COR-L47 (cell line): ENCODE results near the gene PRDM7.

Source experiments
- DNase-seq: peaks from one replicate; lab custom pipeline; 2025; lab: John Stamatoyannopoulos, UW

Gene PRDM7

DNA sequence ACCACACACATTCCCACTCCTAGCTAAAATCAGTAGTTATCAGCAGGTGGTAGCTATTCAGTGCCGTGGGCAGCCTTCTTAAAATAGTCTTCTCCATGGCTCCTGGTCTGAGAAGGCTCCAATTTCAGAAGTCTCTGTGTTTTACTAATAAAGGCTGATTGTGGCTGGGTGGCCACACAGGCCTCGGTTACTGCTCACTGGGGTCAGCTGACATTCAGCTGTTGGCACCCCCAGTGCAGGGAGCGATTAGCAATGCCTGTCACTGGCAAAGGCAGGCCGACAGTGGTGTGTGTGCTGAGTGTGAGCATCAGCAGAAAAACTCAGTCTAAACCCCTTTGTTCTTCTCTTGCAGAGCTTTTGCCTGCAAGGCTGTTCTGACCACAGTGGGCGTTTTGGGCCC is 41.2 kb downstream of the PRDM7 start:
- DNase-seq = no peak

GRCh38 chr16:90034504-90034903 is 42.6 kb downstream of the PRDM7 start:
- no peak for DNase-seq

DNA sequence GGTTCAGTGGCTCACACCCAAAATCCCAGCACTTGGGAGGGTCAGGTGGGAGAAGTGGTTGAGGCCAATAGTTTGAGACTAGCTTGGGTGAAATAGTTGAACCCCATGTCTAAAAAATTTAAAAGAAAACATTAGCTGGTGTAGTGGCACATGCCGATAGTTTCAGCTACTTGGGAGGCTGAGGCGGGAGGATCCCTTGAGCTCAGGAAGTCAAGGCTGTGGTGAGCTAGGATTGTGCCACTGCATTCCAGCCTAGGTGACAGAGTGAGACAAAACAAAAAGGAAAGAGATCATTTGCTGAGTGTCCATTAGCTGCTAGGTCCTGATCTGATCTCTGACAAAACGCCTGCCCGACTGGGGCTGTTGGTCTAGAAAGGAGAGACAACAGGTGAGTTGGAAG is 43.7 kb downstream of the PRDM7 start:
- no peak for DNase-seq

DNA sequence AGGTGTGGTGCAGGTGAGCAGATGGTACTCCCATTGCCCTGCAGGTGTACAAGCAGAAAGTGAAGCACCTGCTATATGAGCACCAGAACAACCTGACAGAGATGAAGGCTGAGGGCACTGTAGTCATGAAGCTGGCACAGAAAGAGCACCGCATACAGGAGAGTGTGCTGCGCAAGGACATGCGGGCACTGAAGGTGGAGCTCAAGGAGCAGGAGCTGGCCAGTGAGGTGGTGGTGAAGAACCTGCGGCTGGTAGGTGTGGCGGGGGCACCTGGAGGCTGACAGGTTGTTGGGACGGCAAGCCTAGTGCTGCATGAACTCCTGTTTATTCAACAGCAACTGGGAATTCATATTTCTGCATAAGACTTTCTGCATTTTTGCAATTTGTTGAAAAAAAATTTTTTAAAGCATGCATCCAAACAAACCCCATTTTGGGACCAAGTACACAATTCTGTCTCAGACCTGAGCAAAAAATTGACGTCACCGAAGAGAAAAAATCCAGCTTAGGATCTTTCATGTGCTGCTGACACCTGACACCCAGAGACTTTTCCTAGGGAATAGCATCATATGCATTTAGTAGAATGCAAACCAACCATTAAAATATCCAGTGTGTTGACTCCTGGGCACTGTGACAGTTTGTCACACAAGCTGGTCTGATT is 44.3 kb downstream of the PRDM7 start:
- DNase-seq = no peak

- DNase-seq = no peak
These were observed 45.0 kb downstream of the PRDM7 start for GRCh38 chr16:90031931-90032673.

DNA sequence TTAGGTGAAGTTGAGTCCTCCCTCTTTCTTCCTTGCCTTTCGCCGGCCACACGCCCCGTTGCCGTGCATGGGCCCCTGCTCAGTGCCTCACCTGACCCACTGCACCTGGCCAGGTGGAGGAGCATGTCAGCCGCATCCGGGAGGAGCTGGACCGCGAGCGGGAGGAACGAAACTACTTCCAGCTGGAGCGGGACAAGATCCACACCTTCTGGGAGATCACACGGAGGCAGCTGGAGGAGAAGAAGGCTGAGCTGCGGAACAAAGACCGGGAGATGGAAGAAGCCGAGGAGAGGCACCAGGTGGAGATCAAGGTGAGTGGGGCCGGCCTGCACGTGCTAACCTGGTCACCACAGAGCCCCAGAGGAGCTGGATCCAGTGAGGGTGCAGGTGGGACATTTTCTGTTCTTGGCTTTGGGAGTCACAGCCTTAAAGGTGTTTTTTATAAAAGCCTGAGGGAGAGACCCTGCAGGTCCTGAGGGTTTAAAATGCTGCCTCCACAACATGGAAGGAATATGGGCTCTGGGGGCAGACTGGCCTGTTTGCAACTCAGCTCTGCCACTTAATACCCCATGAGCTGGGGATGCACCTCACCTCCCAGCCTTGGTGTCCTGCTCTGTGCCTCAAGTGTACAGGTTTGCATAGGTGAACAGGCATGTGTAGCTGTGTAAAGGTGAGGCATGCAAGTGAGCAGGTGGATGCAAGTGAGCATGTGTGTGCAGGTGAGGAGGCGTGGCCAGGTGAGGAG is 45.8 kb downstream of the PRDM7 start:
- DNase-seq = no peak

GRCh38 chr16:90028985-90029384 is 48.1 kb downstream of the PRDM7 start:
- DNase-seq = no peak

DNA sequence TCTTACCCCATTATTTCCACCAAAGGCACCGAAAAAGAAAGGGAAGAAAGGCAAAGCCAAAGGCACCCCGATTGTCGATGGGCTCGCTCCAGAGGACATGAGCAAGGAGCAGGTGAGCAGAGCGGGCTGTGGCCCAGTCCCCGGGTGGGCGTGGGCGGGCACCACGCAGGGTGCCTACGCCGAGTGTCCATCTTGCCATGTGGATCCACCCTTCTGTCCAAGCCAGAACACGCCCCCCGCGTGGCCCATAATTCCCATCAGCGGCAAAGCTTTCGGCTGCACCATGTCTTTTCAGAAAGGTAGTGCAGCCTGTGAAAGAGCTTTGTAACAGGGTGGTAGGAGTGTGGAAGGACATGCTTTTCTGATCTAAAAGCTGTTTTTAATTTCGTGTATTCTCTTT is 49.5 kb downstream of the PRDM7 start:
- DNase-seq = no peak

GRCh38 chr16:90026135-90026534 is 51.0 kb downstream of the PRDM7 start:
- DNase-seq = no peak

GRCh38 chr16:90023078-90023447 is 54.1 kb downstream of the PRDM7 start:
- no peak for DNase-seq

- DNase-seq = peak; percentile 92
These were observed 54.7 kb downstream of the PRDM7 start for GRCh38 chr16:90022209-90023077.

GRCh38 chr16:90020838-90021382 is 56.2 kb downstream of the PRDM7 start:
- peak; percentile 31 for DNase-seq

GRCh38 chr16:90020260-90020837 is 56.8 kb downstream of the PRDM7 start:
- DNase-seq = peak; percentile 31

- peak; percentile 68 for DNase-seq
These were observed 57.4 kb downstream of the PRDM7 start for GRCh38 chr16:90019543-90020259.

GRCh38 chr16:90018652-90019542 is 58.2 kb downstream of the PRDM7 start, which contains the start of gene DBNDD1:
Gene DBNDD1, minus strand, starts transcription at chr16:90019456. Its CDS starts 115 bp downstream, at chr16:90019341.
- DNase-seq = no peak

- DNase-seq = no peak
These were observed 58.9 kb downstream of the PRDM7 start for GRCh38 chr16:90018297-90018651.

DNA sequence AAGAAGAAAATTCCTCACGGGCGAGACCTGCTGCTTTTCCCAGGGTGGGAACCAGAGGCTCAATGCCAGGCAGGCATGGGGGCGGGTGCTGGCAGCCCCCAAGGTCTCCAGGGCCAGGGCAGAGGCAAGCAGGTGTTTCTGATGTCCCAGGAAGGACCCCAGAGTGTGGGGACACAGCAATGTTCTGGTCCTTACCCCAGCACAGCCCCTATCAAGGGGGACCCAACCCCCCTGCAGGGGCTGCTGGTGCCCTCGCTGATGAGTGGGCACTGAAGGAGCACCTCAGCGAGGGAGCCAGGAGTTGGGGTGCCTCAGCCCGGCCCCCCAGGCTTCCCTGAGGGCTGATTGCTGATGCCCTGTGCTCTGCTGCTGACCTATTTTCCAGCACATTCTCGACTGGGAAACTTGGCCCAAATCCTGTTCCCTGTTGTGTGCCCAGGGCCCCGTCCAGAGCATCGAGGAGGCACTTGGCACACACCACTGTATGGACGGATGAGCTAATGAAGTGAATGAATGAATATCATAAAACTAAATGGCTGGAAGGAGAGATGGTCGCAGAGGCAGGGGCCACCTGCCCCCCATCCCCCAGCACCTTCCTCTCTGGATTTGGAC is 60.7 kb downstream of the PRDM7 start:
- DNase-seq = no peak

- no peak for DNase-seq
These were observed 61.4 kb downstream of the PRDM7 start for GRCh38 chr16:90015586-90016338.
